Dedifferentiated amniotic fluid mesenchymal stem cell (primary cell): ENCODE data around the gene TUNAR.
"Not testable (repeated sequence)": the region's sequence is repeated elsewhere in the genome, so short reads cannot be mapped to it uniquely, and the experiment has no call there.

Experiments
- DNase-seq: peaks from one replicate; pipeline ENCODE4 v3.0.0-alpha.2; 2016; ENCODE audit errors: extremely low spot score

Gene TUNAR

GRCh38 chr14:95915330-95915729 lies 38.7 kb downstream of the TUNAR start:
- DNase-seq: no peak

- DNase-seq: no peak
Measured at GRCh38 chr14:95918466-95918865, 41.8 kb downstream of the TUNAR start.

DNA sequence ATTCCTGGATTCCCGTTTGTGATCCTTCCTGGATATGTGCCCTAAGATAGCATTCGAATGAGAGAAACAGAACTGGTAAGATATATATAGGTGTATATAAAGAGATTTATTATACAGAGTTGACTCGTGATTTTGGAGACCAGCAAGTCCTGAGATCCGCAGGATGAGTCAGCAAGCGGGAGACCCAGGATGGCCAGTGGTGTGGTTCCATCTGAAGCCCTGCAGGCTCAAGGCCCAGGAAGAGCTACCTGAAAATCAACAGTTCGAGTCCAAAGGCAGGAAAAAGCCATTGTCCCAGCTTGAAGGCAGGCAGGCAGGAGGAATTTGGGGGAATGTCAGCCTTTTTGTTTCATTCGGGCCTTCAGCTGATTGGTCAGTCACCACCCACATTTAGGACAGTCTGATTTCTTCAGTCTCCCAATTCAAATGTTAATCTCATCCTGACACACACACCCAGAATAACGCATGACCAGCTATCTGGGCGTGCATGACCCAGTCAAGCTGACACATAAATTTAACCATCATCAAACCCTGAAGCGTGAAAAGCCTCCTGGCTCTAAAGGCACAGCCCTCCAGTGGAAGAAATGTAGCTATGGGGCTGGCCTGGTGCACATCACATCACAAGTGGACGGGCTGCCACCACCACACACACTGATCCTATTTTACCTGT lies 44.3 kb downstream of the TUNAR start:
- no peak for DNase-seq

GRCh38 chr14:95922080-95922479 lies 45.4 kb downstream of the TUNAR start:
- DNase-seq: no peak

GRCh38 chr14:95928751-95929150 lies 52.1 kb downstream of the TUNAR start:
- DNase-seq: no peak

GRCh38 chr14:95931384-95931783 lies 54.8 kb downstream of the TUNAR start:
- DNase-seq: no peak

DNA sequence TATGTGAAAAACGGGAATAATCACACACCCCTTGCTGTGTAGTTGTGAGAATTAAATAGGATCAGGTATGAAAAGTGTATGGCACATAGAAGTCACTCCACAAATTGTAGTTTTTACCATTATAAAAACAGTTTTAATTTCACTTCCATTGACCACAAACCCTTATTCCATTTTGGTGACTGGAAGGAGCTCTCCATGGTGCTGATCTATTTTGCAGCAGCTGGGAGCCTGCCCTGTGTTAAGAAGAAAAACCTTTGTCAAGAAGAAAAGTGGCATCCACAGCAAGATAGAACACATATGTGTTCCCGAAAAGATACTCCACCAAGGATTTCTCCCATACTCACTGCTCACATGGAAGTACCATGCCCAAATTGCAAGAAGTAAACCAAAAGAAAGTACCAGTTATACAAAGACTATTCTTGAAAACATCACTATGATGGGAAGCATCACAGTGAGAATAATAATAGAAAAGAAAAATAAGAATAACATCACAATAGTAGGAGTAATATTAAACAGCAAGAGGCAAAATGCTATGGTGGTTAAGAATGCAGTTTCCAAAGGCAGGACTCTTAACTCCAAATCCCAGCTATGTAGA lies 58.7 kb downstream of the TUNAR start:
- peak; percentile 43 for DNase-seq

DNA sequence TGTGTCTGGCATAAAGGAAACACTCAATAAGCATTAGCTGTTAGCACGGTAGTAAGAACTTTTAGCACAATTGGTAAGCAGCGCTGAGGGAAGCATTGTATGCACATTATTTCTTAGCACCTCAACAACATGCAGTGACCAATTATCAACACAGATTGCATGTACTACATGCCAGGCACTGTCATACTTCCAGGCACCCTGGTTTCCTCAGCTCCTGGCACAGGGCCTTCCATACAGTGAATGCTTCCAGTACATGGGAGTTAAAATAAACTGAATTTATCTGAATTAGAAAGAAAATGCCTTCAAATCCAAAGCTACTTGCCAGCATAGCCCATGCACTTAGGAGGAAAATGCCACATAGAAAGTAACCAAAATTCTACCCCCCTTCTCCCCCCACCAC lies 59.4 kb downstream of the TUNAR start:
- no peak for DNase-seq

DNA sequence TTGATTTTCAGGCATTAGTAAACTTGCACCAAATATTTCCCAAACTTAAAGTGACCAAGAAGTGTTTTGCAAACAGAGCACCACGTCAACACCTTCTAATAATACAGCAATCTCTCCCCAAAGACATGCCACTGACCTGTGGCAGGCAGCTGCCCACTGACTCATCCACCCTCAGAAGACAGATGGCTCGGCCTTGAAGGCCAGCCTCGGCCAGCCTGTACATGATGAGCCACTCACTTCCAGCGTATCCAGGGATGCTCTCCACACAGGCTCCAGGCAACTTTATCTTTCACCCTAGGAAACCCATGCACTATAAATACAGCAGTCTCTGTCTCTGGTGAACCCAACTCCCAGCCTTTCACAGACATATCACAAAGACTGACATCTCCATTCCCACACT lies 62.7 kb downstream of the TUNAR start:
- DNase-seq: no peak

- DNase-seq: no peak
Measured at GRCh38 chr14:95941897-95942296, 65.3 kb downstream of the TUNAR start.

- no peak for DNase-seq
Measured at GRCh38 chr14:95943699-95944098, 67.1 kb downstream of the TUNAR start.

DNA sequence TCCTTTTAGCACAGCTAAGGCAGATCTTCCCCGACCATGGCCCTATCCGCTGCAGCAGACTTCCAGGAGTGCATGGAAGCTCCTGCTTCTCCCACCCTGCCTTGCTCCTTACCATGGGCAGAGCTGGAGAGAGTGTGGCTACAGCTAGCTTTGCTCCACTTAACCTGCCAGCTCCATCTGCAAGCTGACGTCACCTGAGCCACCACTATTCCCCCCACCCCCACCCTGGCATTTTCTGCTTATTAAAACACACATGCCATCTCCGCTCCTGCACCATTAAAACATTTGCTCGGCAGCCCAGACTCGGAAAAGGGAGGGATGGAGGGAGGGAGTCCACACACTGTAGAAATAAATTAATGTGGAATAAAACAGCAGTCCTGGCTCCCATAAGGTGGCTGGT lies 67.8 kb downstream of the TUNAR start:
- no peak for DNase-seq

DNA sequence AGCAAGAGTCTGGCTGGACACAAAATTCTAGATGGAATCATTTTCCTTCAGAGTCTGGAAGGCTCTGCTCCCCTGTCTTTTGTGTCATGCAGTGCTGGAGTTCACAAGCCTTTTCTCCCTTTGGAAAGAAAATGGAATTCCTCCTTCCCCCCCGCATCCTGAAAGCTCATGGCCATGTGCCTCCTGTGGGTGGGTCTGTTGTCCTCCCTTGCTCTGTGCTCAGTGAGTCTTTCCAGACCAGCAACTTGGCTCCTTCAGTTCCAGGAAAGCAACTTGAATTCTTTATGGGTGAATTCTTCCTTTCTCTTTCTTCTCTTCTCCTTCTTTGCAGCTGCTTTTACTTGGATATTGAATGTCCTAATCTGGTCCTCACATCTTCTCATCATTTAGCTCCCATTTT lies 70.2 kb downstream of the TUNAR start:
- DNase-seq: no peak

- no peak for DNase-seq
Measured at GRCh38 chr14:95948558-95948981, 71.9 kb downstream of the TUNAR start.

DNA sequence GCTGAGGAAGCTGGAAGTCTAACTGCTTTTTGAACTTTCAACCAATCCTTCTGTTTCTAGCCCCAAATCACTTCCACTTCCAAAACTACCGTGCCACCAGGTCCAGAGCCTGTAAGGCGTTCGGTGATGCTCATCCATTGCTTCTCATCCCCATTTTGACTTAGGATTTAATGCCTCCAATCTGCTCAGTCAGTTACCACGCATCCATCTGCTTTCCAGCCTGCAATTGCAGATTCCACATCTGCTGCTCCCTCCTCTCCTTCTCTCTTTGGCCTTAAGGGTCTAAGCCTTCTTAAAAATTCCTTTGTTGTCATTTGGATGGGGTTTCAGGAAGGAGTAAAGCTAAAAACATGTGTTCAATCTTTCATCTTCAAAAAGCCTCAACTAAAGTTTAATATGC lies 74.7 kb downstream of the TUNAR start:
- DNase-seq: no peak

GRCh38 chr14:95953111-95953724 lies 76.6 kb downstream of the TUNAR start:
- DNase-seq: no peak

- DNase-seq: no peak
Measured at GRCh38 chr14:95956601-95957460, 80.2 kb downstream of the TUNAR start.

GRCh38 chr14:95958105-95958504 lies 81.5 kb downstream of the TUNAR start:
- DNase-seq: no peak

GRCh38 chr14:95959317-95959716 lies 82.7 kb downstream of the TUNAR start:
- no peak for DNase-seq

DNA sequence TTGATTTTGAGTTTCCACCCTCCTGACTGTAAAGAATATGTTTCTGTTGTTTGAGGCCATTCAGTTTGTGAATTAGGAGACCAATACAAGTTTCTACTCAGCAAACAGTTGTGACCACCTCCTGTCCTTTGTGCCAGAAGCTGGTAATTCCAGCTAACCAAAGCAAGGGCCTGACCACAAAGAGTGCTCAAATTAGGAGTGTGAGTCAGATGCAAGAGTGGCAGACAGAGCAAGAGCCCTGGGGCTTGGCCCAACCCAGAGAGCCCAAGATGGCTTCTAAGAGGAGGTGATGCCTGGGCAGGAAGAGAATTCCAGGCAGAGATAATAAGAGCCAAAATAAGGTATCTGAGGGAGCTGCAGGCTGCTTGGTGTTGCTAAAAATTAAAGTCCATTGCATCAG lies 84.8 kb downstream of the TUNAR start:
- DNase-seq: no peak

DNA sequence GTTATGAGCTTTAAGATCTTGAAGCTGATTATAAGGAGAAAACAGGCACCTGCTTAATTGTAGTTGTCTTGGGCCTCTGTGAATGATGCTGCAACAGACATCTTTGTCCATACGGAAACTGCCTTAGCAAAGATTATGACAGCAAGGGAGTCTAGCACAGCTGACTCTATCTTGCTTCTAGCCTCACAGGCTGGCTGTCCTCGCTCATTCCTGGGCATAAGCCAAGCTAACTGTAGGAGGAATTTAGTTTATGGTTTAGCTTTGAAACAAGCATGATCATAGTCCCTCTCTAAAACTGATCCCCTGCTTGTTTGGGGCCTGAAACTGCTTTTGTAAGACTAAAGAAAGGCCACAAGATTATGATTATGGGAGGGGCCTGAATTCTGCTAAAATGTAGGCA lies 88.3 kb downstream of the TUNAR start:
- no peak for DNase-seq

DNA sequence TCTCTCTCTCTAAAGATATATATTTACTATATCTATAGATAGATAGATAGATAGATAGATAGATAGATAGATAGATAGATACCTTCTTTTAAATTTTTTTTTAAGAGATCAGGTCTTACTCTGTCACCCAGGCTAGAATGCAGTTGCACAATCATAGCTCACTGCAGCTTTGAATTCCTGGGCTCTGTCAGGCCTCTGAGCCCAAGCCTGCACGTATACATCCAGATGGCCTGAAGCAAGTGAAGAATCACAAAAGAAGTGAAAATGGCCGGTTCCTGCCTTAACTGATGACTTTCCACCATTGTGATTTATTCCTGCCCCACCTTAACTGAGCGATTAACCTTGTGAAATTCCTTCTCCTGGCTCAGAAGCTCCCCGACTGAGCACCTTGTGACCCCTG lies 91.4 kb downstream of the TUNAR start:
- not testable (repeated sequence) for DNase-seq
